ENCODE results near the gene OR2Y1.
"Not testable (repeated sequence)": the region's sequence is repeated elsewhere in the genome, so short reads cannot be mapped to it uniquely, and the experiment has no call there.

OR2Y1 gene

GRCh38 chr5:180744253-180744652 is 4.4 kb upstream of the OR2Y1 start:
- Histone ChIP-seq H3K9me2 (ENCODE audit: low read depth, low read length) (no peaks in the 10 kb centered on the region), H3K9me3 (ENCODE audit: low read length) (no peaks in the 10 kb centered on the region), H2AFZ (ENCODE audit: low read length) (no peak overlapping the region), H3F3A (ENCODE audit: insufficient read depth, low read length) (no peaks in the 10 kb centered on the region), H3K27me3 (ENCODE audit: insufficient read depth, low read length) (peaks cover 20% of the 10 kb centered on the region; the same call in 1 of the 2 replicates), H3K4me1 (ENCODE audit: insufficient read depth, low read length, severe bottlenecking) (no peaks in the 10 kb centered on the region), H3K79me2 (ENCODE audit: insufficient read depth, low read length) (no peaks in the 10 kb centered on the region), H4K20me1 (ENCODE audit: insufficient read depth, low read length) (no peaks in the 10 kb centered on the region), H3K9ac (ENCODE audit: low read length) (no peak overlapping the region), H3K4me2 (ENCODE audit: low read length) (no peak overlapping the region), H3K27ac (ENCODE audit: low read depth, low read length, poor library complexity, severe bottlenecking) (no peak overlapping the region), H3K4me3 (ENCODE audit: low read depth, low read length, poor library complexity, severe bottlenecking) (no peak overlapping the region), H3K36me3 (ENCODE audit: insufficient read depth, low read length) (no peaks in the 10 kb centered on the region)
- TF ChIP-seq, protein P1, sequence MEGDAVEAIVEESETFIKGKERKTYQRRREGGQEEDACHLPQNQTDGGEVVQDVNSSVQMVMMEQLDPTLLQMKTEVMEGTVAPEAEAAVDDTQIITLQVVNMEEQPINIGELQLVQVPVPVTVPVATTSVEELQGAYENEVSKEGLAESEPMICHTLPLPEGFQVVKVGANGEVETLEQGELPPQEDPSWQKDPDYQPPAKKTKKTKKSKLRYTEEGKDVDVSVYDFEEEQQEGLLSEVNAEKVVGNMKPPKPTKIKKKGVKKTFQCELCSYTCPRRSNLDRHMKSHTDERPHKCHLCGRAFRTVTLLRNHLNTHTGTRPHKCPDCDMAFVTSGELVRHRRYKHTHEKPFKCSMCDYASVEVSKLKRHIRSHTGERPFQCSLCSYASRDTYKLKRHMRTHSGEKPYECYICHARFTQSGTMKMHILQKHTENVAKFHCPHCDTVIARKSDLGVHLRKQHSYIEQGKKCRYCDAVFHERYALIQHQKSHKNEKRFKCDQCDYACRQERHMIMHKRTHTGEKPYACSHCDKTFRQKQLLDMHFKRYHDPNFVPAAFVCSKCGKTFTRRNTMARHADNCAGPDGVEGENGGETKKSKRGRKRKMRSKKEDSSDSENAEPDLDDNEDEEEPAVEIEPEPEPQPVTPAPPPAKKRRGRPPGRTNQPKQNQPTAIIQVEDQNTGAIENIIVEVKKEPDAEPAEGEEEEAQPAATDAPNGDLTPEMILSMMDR (IDR thresholded peaks at IDR 0.05; ENCODE audit: low read length), result no peak
- no peak for TF ChIP-seq EZH2 (IDR thresholded peaks at IDR 0.05; ENCODE audit: borderline replicate concordance, low read length)

DNA sequence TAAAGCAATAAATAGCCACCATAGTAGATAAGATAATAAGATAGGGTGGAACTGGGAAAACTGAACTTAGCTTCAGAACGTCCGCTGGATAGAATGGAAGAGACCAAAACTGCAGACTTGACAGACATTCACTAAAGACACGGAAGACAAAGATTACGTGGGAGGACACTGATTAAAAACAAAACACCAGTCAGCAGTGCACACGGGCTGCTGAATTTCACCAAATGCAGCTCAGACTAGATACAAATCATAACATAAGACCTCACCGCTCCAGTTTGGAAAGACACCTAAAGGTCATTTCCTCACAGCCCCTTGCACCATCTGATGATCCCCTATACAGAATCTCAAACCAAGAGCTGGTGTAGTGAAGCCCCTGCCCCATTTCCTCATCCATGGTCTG is 2.9 kb upstream of the OR2Y1 start:
- Histone ChIP-seq H3K36me3 (ENCODE audit: insufficient read depth, low read length) (no peaks in the 10 kb centered on the region), H3K9ac (ENCODE audit: low read length) (no peak overlapping the region), H2AFZ (ENCODE audit: low read length) (no peak overlapping the region), H3K9me3 (ENCODE audit: low read length) (no peaks in the 10 kb centered on the region), H3K79me2 (ENCODE audit: insufficient read depth, low read length) (no peaks in the 10 kb centered on the region), H3K9me2 (ENCODE audit: low read depth, low read length) (no peaks in the 10 kb centered on the region), H3K4me2 (ENCODE audit: low read length) (no peak overlapping the region), H3K4me3 (ENCODE audit: low read depth, low read length, poor library complexity, severe bottlenecking) (no peak overlapping the region), H3K4me1 (ENCODE audit: insufficient read depth, low read length, severe bottlenecking) (no peaks in the 10 kb centered on the region), H3K27ac (ENCODE audit: low read depth, low read length, poor library complexity, severe bottlenecking) (no peak overlapping the region), H3F3A (ENCODE audit: insufficient read depth, low read length) (no peaks in the 10 kb centered on the region), H4K20me1 (ENCODE audit: insufficient read depth, low read length) (no peaks in the 10 kb centered on the region), H3K27me3 (ENCODE audit: insufficient read depth, low read length) (peaks cover 21% of the 10 kb centered on the region; the same call in 1 of the 2 replicates)
- no peak for TF ChIP-seq EZH2 (IDR thresholded peaks at IDR 0.05; ENCODE audit: borderline replicate concordance, low read length)
- TF ChIP-seq, protein P1 (IDR thresholded peaks at IDR 0.05; ENCODE audit: low read length), result no peak

- H3K9ac ChIP-seq (ENCODE audit: low read length); H3K79me2 ChIP-seq (ENCODE audit: insufficient read depth, low read length); H3K4me2 ChIP-seq (ENCODE audit: low read length); H3K27ac ChIP-seq (ENCODE audit: low read depth, low read length, poor library complexity, severe bottlenecking); H3K4me3 ChIP-seq (ENCODE audit: low read depth, low read length, poor library complexity, severe bottlenecking); H2AFZ ChIP-seq (ENCODE audit: low read length); H3K4me1 ChIP-seq (ENCODE audit: insufficient read depth, low read length, severe bottlenecking); H3K9me2 ChIP-seq (ENCODE audit: low read depth, low read length); H4K20me1 ChIP-seq (ENCODE audit: insufficient read depth, low read length); H3F3A ChIP-seq (ENCODE audit: insufficient read depth, low read length); H3K9me3 ChIP-seq (ENCODE audit: low read length); H3K36me3 ChIP-seq (ENCODE audit: insufficient read depth, low read length): not testable (repeated sequence)
- peaks cover 21% of the 10 kb centered on the region; the same call in 1 of the 2 replicates for H3K27me3 ChIP-seq (ENCODE audit: insufficient read depth, low read length)
These were observed 1.1 kb upstream of the OR2Y1 start for GRCh38 chr5:180740953-180741352.

- Histone ChIP-seq H3K4me1 (ENCODE audit: insufficient read depth, low read length, severe bottlenecking) (no peaks in the 10 kb centered on the region), H3K36me3 (ENCODE audit: insufficient read depth, low read length) (no peaks in the 10 kb centered on the region), H3K9ac (ENCODE audit: low read length) (no peak overlapping the region), H3K79me2 (ENCODE audit: insufficient read depth, low read length) (no peaks in the 10 kb centered on the region), H3K9me2 (ENCODE audit: low read depth, low read length) (no peaks in the 10 kb centered on the region), H2AFZ (ENCODE audit: low read length) (no peak overlapping the region), H3K4me3 (ENCODE audit: low read depth, low read length, poor library complexity, severe bottlenecking) (no peak overlapping the region), H4K20me1 (ENCODE audit: insufficient read depth, low read length) (no peaks in the 10 kb centered on the region), H3K4me2 (ENCODE audit: low read length) (no peak overlapping the region), H3K27ac (ENCODE audit: low read depth, low read length, poor library complexity, severe bottlenecking) (no peak overlapping the region), H3K9me3 (ENCODE audit: low read length) (no peaks in the 10 kb centered on the region), H3K27me3 (ENCODE audit: insufficient read depth, low read length) (peaks cover 21% of the 10 kb centered on the region; the same call in 1 of the 2 replicates), H3F3A (ENCODE audit: insufficient read depth, low read length) (no peaks in the 10 kb centered on the region)
- no peak for TF ChIP-seq EZH2 (IDR thresholded peaks at IDR 0.05; ENCODE audit: borderline replicate concordance, low read length)
- TF ChIP-seq, protein P1 (IDR thresholded peaks at IDR 0.05; ENCODE audit: low read length), result no peak
These were observed 587 bp downstream of the OR2Y1 start for GRCh38 chr5:180739271-180739670.

All from OCI-LY1 (cell line).